ENCODE data around the gene PTGES2.
A peak's percentile ranks its signal among the peaks of the same experiment; 100 is the strongest.
"Not testable (repeated sequence)": the region's sequence is repeated elsewhere in the genome, so short reads cannot be mapped to it uniquely, and the experiment has no call there.

The PTGES2 gene

GRCh38 chr9:128118971-128119665 is 8.4 kb downstream of the PTGES2 start:
- DNase-seq, result no peak

GRCh38 chr9:128118472-128118857 is 9.1 kb downstream of the PTGES2 start:
- DNase-seq, result no peak

GRCh38 chr9:128117613-128118471 is 9.7 kb downstream of the PTGES2 start:
- peak; percentile 93 to 100 (median 98) for DNase-seq

GRCh38 chr9:128116104-128117083 is 11.1 kb downstream of the PTGES2 start:
- DNase-seq, result no peak

- DNase-seq, result no peak
Observed at GRCh38 chr9:128115187-128116103, 12.1 kb downstream of the PTGES2 start.

- no peak for DNase-seq
Observed at GRCh38 chr9:128114326-128115186, 13.0 kb downstream of the PTGES2 start.

- no peak for DNase-seq
Observed at GRCh38 chr9:128113526-128114325, 13.8 kb downstream of the PTGES2 start.

- not testable (repeated sequence) for DNase-seq
Observed at GRCh38 chr9:128111726-128112125, 15.8 kb downstream of the PTGES2 start.

GRCh38 chr9:128109050-128109709 is 18.3 kb downstream of the PTGES2 start:
- DNase-seq, result no peak

GRCh38 chr9:128108269-128109049 is 19.1 kb downstream of the PTGES2 start:
- no peak for DNase-seq

- DNase-seq, result no peak
Observed at GRCh38 chr9:128107468-128108268, 19.9 kb downstream of the PTGES2 start.

- DNase-seq, result no peak
Observed at GRCh38 chr9:128106940-128107467, 20.5 kb downstream of the PTGES2 start.

GRCh38 chr9:128106181-128106939 is 21.2 kb downstream of the PTGES2 start:
- DNase-seq, result no peak

GRCh38 chr9:128105538-128106175 is 21.9 kb downstream of the PTGES2 start:
- no peak for DNase-seq

- no peak for DNase-seq
Observed at GRCh38 chr9:128104171-128104618, 23.3 kb downstream of the PTGES2 start.

GRCh38 chr9:128103589-128103962 is 24.0 kb downstream of the PTGES2 start:
- peak in 2 of 4 experiments; percentile 17 to 30 for DNase-seq

Measured in activated naive CD4-positive, alpha-beta T cell (primary cell).